Measurements from ENCODE around the gene SBK1. TPM values are rescaled to one million over a fixed set of nuclear protein-coding genes. Genes with fewer than 3 reads are reported as not detected.
"Not testable (repeated sequence)": the region's sequence is repeated elsewhere in the genome, so short reads cannot be mapped to it uniquely, and the experiment has no call there.

SBK1 gene
- total RNA-seq, 1 experiment from 2014 or later, result 19.2 TPM

DNA sequence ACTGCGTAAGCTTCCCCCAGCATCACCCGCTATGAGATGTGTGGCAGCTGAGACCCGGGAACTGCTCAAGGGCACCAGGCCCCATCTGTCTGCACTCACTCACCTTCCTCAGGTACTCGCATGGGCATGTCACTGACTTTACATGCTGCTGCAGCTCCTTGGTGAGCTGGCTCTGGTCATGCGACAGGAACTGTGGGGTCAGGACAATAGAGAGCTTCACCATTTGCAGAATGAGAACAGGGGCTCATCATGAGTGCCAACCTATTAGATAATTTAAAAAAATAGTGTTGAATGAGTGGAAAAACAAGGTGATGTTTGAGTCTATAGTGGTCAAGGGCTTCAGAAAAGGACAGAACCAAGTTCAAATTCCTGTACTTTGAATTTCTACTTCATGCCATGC lies 70.3 kb downstream of the SBK1 start:
- not testable (repeated sequence) for BruUV-seq (replicated peaks)

GRCh38 chr16:28363408-28363807 lies 71.1 kb downstream of the SBK1 start, which contains the start of gene NPIPB6:
NPIPB6 (minus strand) TSS chr16:28363508; CDS start chr16:28362822, 686 bp downstream.
- H3K4me3 ChIP-seq (replicated peaks in 1 of 2; ENCODE audit: low read depth in 1 of 2, low read length in 2 of 2); H3K9ac ChIP-seq (ENCODE audit: low read length); H3K4me1 ChIP-seq (ENCODE audit: control insufficient read depth in 1 of 2, insufficient read depth in 2 of 2, low read length in 2 of 2); H3K27ac ChIP-seq (ENCODE audit: low read depth, low read length); CTCF ChIA-PET; H2AFZ ChIP-seq (ENCODE audit: low read depth, low read length, poor library complexity, severe bottlenecking); H3K36me3 ChIP-seq (ENCODE audit: control insufficient read depth in 1 of 2, insufficient read depth in 2 of 2, low read length in 2 of 2); DNase-seq (ENCODE audit: low read depth, low spot score); intact Hi-C loops (cut with micrococcal nuclease); RAD21 ChIA-PET (ENCODE audit: low non-redundant PET in 1 of 2, low total read pairs in 2 of 2, uncharacterized antibody in 2 of 2, unreplicated experiment in 2 of 2); H3K9me3 ChIP-seq (ENCODE audit: control insufficient read depth in 1 of 2, insufficient read depth in 1 of 2, low read depth in 1 of 2, low read length in 2 of 2); H3K9me2 ChIP-seq (ENCODE audit: insufficient read depth); POLR2A ChIA-PET; H3K27me3 ChIP-seq (ENCODE audit: insufficient read depth, low read length); H3K4me2 ChIP-seq (ENCODE audit: low read length); ATAC-seq; H3K79me2 ChIP-seq (ENCODE audit: insufficient read depth, low read length); H4K20me1 ChIP-seq (ENCODE audit: insufficient read depth); BruUV-seq (replicated peaks): not testable (repeated sequence)

More for the DNA sequence above, 70.3 kb downstream of the SBK1 start:
- intact Hi-C loops (cut with micrococcal nuclease); H3K36me3 ChIP-seq (ENCODE audit: control insufficient read depth in 1 of 2, insufficient read depth in 2 of 2, low read length in 2 of 2); POLR2A ChIA-PET; H3K9ac ChIP-seq (ENCODE audit: low read length); H3K79me2 ChIP-seq (ENCODE audit: insufficient read depth, low read length); H2AFZ ChIP-seq (ENCODE audit: low read depth, low read length, poor library complexity, severe bottlenecking); H3K4me2 ChIP-seq (ENCODE audit: low read length); H4K20me1 ChIP-seq (ENCODE audit: insufficient read depth); H3K9me2 ChIP-seq (ENCODE audit: insufficient read depth); DNase-seq (ENCODE audit: low read depth, low spot score); H3K4me3 ChIP-seq (replicated peaks in 1 of 2; ENCODE audit: low read depth in 1 of 2, low read length in 2 of 2); H3K4me1 ChIP-seq (ENCODE audit: control insufficient read depth in 1 of 2, insufficient read depth in 2 of 2, low read length in 2 of 2); H3K27ac ChIP-seq (ENCODE audit: low read depth, low read length); RAD21 ChIA-PET (ENCODE audit: low non-redundant PET in 1 of 2, low total read pairs in 2 of 2, uncharacterized antibody in 2 of 2, unreplicated experiment in 2 of 2); H3K9me3 ChIP-seq (ENCODE audit: control insufficient read depth in 1 of 2, insufficient read depth in 1 of 2, low read depth in 1 of 2, low read length in 2 of 2); H3K27me3 ChIP-seq (ENCODE audit: insufficient read depth, low read length); CTCF ChIA-PET; ATAC-seq: not testable (repeated sequence)

- H3K9ac ChIP-seq (ENCODE audit: low read length); intact Hi-C loops (cut with micrococcal nuclease); H3K9me3 ChIP-seq (ENCODE audit: control insufficient read depth in 1 of 2, insufficient read depth in 1 of 2, low read depth in 1 of 2, low read length in 2 of 2); H3K4me3 ChIP-seq (replicated peaks in 1 of 2; ENCODE audit: low read depth in 1 of 2, low read length in 2 of 2); H3K79me2 ChIP-seq (ENCODE audit: insufficient read depth, low read length); RAD21 ChIA-PET (ENCODE audit: low non-redundant PET in 1 of 2, low total read pairs in 2 of 2, uncharacterized antibody in 2 of 2, unreplicated experiment in 2 of 2); H3K4me2 ChIP-seq (ENCODE audit: low read length); H3K4me1 ChIP-seq (ENCODE audit: control insufficient read depth in 1 of 2, insufficient read depth in 2 of 2, low read length in 2 of 2); H3K36me3 ChIP-seq (ENCODE audit: control insufficient read depth in 1 of 2, insufficient read depth in 2 of 2, low read length in 2 of 2); H3K27me3 ChIP-seq (ENCODE audit: insufficient read depth, low read length); BruUV-seq (replicated peaks); H4K20me1 ChIP-seq (ENCODE audit: insufficient read depth); H3K9me2 ChIP-seq (ENCODE audit: insufficient read depth); H3K27ac ChIP-seq (ENCODE audit: low read depth, low read length); DNase-seq (ENCODE audit: low read depth, low spot score); H2AFZ ChIP-seq (ENCODE audit: low read depth, low read length, poor library complexity, severe bottlenecking); CTCF ChIA-PET; POLR2A ChIA-PET: not testable (repeated sequence)
- ATAC-seq, result peak; percentile 99
Observed at GRCh38 chr16:28364268-28365173, 72.2 kb downstream of the SBK1 start.

GRCh38 chr16:28367926-28368325 lies 75.6 kb downstream of the SBK1 start:
- H3K9me2 ChIP-seq (ENCODE audit: insufficient read depth); H3K9me3 ChIP-seq (ENCODE audit: control insufficient read depth in 1 of 2, insufficient read depth in 1 of 2, low read depth in 1 of 2, low read length in 2 of 2); H3K4me2 ChIP-seq (ENCODE audit: low read length); H3K79me2 ChIP-seq (ENCODE audit: insufficient read depth, low read length); H3K9ac ChIP-seq (ENCODE audit: low read length); BruUV-seq (replicated peaks); H4K20me1 ChIP-seq (ENCODE audit: insufficient read depth); H2AFZ ChIP-seq (ENCODE audit: low read depth, low read length, poor library complexity, severe bottlenecking); DNase-seq (ENCODE audit: low read depth, low spot score); H3K4me3 ChIP-seq (replicated peaks in 1 of 2; ENCODE audit: low read depth in 1 of 2, low read length in 2 of 2); RAD21 ChIA-PET (ENCODE audit: low non-redundant PET in 1 of 2, low total read pairs in 2 of 2, uncharacterized antibody in 2 of 2, unreplicated experiment in 2 of 2); H3K27ac ChIP-seq (ENCODE audit: low read depth, low read length); intact Hi-C loops (cut with micrococcal nuclease); POLR2A ChIA-PET; ATAC-seq; CTCF ChIA-PET; H3K4me1 ChIP-seq (ENCODE audit: control insufficient read depth in 1 of 2, insufficient read depth in 2 of 2, low read length in 2 of 2); H3K36me3 ChIP-seq (ENCODE audit: control insufficient read depth in 1 of 2, insufficient read depth in 2 of 2, low read length in 2 of 2); H3K27me3 ChIP-seq (ENCODE audit: insufficient read depth, low read length): not testable (repeated sequence)

Measured in HCT116 (cell line).